Stimulated activated CD8-positive, alpha-beta memory T cell treated with anti-CD3 and anti-CD28 coated beads, Interleukin-12 subunit alpha, Interleukin-12 subunit beta, amount 100 ng/mL, for 4 hours (primary cell): Measurements from ENCODE around the gene LSAMP.
"Not testable (repeated sequence)": the region's sequence is repeated elsewhere in the genome, so short reads cannot be mapped to it uniquely, and the experiment has no call there.

ENCODE experiments used
- DNase-seq: peaks from one replicate; pipeline ENCODE4 v3.0.0-alpha.2; 2020; ENCODE audit warnings: low read depth

Gene LSAMP

GRCh38 chr3:116102037-116102436 lies 343.2 kb downstream of the LSAMP start:
- DNase-seq = no peak

DNA sequence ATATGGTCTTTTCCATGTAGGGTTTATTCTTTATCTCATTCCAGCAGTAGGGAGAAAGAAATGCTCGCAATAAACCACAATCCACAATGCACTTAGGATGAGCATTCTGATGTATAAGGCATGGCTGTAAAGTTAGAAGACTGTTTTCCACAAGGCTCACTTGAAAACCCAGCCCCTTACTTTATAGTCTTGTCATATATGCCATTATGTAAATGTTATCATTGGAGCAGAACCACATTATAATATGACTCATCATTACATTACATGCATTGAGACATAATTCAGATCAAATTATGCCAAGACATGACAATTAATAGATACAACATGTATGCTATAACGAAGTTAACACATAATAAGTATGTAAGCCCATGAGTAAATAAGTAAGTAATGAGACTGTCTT lies 348.1 kb downstream of the LSAMP start:
- no peak for DNase-seq

GRCh38 chr3:116096631-116097030 lies 348.7 kb downstream of the LSAMP start:
- no peak for DNase-seq

- no peak for DNase-seq
Observed at GRCh38 chr3:116093374-116093773, 351.9 kb downstream of the LSAMP start.

GRCh38 chr3:116087426-116087825 lies 357.9 kb downstream of the LSAMP start:
- no peak for DNase-seq

- DNase-seq = no peak
Observed at GRCh38 chr3:116084999-116085791, 360.1 kb downstream of the LSAMP start.

GRCh38 chr3:116083683-116084082 lies 361.6 kb downstream of the LSAMP start:
- no peak for DNase-seq

DNA sequence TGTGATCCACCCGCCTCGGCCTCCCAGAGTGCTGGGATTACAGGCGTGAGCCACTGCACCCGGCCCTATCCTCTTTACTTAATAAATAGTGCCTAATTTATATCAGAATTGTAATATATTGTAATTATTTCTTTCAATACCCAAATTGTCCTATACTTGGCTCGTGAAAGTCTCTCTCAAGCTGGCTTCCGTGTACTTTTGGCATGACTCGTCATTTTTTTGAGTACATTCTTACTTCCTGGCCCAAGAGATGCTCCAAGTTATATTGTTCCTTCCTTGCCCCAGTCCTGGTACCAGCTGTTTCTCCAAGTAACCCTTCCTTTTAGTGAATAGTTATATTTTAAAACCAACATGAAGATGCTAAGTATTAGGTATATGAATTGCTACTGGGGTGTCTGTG lies 366.7 kb downstream of the LSAMP start:
- no peak for DNase-seq

GRCh38 chr3:116077557-116077956 lies 367.7 kb downstream of the LSAMP start:
- no peak for DNase-seq

DNA sequence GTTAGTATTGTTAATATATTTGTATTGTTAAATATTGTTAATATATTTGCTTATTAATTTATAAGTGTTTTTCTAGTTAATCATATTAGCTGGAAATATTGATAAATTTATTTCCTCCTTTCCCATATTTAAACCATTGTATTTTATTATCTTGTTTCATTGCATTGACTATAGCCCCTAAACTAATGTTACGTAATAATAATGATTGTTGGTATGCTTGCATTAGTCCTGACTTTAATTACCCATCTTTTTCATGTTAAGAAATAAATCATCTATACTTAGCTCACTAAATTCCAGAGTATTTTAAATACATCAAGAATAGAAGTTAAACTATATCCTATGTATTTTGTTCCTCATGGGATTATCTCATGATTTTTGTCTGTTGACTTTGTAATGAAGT lies 368.2 kb downstream of the LSAMP start:
- DNase-seq = no peak

- not testable (repeated sequence) for DNase-seq
Observed at GRCh38 chr3:116070516-116071278, 374.6 kb downstream of the LSAMP start.

GRCh38 chr3:116070061-116070460 lies 375.2 kb downstream of the LSAMP start:
- no peak for DNase-seq

DNA sequence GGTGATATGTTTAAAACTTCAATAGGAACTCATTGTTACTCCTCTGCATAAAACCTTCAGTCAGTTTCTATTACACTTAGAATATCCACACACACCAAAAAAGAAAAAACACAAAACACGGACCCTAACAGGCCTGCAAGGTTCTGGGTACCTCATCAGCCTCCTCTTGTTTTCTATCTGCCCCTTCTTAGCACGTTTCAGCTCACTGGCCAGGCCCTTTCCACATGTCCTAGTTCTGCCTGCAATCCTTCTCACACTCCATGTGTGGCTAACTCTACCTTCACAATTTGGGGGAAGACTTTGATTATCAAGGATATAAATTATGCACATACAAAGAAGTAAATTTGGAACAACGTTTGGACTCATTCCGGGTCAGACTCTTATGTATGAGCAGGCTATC lies 376.3 kb downstream of the LSAMP start:
- DNase-seq = no peak

DNA sequence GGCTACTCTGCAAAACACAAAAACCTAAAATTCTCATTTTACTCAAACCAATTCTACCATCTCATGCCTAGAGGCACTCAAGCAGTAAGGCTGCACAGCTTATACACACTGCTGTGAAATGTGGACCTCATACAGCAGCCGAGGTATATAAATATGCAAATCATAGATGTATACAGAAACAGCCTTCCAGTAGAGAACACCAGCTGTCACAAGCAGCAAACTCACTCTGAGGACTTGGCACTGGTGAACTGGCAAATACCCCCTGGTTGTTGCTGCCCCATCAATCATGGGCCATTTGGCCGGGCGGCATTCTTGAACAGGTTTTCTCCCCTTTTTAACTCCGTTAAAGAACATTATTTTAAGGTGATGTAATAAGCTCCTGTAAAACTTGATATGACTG lies 378.0 kb downstream of the LSAMP start:
- DNase-seq = no peak

- no peak for DNase-seq
Observed at GRCh38 chr3:116065501-116065900, 379.8 kb downstream of the LSAMP start.

- no peak for DNase-seq
Observed at GRCh38 chr3:116064646-116065045, 380.6 kb downstream of the LSAMP start.

- DNase-seq = no peak
Observed at GRCh38 chr3:116059421-116060096, 385.7 kb downstream of the LSAMP start.

DNA sequence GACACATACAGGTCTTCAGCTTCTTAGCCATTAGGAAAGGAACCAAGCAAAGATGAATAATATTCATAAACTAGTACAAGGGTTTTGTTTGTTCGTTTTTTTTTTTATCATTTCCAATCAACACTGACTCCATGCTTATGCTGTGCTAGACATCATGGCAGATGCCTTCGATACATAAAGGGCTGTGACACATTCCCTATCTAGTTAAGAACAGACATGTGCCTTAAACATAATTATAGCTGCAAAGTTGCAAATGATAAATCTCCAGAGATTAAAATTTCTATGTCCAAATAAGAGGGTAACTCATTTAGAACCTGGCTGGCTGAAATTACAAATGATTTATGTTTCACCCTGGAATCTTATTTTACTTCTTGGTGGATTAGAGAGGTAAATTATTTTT lies 386.4 kb downstream of the LSAMP start:
- no peak for DNase-seq

DNA sequence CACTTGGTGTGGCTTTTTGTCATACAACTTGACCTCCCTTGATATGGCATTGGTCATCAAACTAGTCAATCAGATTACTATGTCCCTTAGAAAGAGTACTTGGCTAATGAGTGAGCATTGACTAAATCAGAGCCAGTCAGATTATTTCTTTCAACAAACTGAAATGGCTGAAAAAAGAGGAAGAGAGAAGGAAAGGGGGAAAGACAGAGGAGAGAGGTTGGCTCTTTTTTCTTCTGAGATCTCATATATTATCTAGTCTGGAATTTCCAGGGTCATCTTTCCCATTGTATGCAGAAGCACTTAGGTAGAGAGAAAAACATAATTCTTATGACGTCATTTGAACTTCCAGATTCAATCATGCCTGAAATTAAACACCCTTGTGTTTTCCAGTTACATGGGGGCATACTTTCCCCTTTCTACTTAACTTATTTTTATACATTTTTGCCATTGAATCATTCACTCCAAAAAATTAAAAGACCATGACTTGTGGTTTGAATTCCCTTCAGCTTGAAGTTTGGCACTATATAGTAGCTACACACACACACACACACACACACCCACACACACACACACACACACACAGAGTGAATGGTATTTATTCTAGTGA lies 387.8 kb downstream of the LSAMP start:
- DNase-seq = no peak

GRCh38 chr3:116056280-116056679 lies 389.0 kb downstream of the LSAMP start:
- DNase-seq = no peak

DNA sequence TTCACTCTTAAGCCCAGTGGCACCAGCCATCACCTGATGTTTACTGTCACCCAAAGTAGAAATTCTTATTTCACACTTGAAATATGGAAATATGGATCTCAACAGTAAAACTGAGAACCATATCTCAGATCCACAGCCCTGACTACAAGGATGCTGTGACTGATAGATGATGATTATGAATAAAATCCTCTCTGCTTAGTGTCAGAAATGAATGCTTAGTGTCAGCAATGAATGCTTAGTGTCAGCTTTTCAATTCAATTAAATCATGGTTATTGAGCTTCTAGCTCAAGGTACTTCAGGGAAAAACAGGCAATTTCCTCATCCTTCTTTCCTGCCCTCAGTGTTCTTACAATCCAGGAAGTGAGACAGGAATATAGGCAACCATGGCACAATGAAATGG lies 392.3 kb downstream of the LSAMP start:
- DNase-seq = no peak

DNA sequence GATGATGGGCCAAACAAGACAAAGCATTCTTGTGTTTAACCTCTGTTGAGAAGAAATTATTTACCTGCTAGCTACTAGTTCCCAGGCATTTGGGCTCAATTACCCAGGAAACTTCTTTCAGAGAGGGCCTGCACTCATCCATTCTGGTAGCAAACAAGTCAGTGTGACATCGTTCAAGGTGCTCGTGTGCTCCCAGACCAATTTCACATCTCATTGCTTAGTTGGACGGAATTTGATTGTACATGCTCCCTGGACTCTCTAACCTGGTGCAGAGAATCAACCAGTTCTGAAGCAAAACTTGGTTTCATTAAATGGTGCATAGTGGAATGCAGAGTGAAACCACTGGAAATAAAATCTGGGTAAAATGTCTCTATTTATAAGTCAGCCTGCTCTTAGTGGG lies 392.7 kb downstream of the LSAMP start:
- no peak for DNase-seq

DNA sequence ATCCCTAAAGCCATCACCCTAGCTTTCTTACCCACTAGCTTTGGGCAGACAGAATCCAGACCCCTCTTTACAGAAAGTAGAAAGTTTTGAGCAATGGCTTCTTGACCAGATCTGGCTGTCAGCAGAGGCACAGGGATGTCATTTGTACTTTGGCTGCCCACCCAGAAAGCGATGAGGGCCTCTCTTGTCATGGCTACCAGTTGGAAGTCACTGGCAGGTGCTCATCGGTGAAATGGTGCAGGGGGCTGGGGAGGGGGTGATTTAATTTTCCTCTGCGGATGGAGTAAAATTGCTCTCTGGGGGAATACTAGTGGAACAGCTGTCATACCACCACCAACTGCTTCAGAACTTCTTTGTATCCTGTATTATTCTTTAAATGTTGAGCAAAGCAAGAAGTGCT lies 393.7 kb downstream of the LSAMP start:
- DNase-seq = no peak
